Smooth muscle cell of the brain vasculature (primary cell): ENCODE results near the gene RMI2.

Experiments
- DNase-seq: peaks from one replicate; pipeline ENCODE4 v3.0.0-alpha.2; 2012; ENCODE audit warnings: low read depth, low spot score

The RMI2 gene

DNA sequence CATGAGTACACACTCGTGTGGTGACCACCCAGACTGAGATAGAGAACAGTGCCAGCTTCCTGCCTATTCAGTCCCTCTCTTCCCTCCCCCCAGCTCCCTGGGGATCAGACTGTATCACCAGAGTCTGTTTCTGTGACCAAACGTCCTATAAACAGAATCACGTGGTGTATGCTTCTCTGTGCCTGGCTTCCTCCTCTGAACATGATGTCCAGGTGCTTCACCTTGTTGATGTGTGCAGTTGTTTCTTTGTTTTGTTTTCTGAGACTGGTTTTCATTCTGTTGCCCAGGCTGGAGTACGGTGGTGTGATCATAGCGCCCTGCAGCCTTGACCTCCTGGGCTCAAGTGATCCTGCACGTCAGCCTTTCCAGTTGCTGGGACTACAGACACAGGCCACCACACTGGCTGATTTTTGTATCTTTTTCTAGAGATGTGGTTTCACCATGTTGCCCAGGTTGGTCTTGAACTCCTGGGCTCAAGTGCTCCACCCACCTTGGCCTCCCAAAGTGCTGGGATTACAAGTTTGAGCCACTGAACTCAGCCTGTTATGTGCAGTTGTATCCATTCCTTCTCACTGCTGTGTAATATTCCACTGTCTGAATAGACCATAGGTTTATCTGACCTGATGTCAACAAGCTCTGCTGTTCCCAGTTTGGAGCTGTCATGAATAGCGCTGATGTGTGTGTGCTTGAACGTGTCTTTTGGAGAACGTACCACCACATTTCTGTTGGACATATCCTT lies 35.2 kb upstream of the RMI2 start:
- no peak for DNase-seq

DNA sequence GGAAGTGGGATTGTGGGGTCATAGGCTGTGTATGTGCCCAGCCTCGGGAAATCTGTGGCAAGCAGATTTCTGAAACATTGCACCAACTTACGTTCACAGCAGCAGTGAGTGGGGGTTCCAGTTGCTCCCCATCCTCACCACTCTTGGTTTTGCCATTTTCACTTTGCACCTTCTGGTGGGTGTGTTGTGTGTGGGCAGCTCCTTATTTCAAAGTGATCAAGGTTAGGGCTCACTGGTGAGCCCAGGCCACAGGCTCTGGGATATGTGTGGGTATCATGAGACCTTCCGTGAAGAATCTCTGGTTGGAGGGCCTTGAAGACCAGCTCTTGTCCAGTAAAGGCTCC lies 34.7 kb upstream of the RMI2 start:
- no peak for DNase-seq

DNA sequence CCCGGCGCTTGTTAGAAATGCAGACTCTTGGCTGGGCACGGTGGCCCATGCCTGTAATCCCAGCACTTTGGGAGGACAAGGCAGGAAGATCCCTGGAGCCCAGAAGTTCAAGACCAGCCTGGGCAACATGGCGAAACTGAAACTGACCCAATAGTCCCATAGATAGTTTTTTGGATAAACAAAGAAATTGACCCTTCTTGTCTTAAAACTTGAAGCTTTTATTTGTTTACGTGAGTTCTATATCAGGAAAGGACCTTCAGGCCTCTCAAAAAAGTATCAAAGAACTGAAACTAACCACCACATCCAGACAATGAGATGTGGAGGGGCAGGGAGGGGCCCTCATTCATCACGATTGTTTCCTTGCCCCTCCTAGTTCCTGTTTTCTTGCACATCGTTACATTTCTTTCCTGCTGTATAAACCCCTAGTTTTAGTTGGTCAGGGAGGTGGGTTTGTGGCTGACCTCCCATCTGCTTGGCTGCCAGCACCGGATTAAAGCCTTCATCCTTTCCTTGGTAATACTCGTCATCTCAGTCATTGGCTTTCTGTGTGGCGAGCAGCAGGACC lies 34.2 kb upstream of the RMI2 start:
- no peak for DNase-seq

DNA sequence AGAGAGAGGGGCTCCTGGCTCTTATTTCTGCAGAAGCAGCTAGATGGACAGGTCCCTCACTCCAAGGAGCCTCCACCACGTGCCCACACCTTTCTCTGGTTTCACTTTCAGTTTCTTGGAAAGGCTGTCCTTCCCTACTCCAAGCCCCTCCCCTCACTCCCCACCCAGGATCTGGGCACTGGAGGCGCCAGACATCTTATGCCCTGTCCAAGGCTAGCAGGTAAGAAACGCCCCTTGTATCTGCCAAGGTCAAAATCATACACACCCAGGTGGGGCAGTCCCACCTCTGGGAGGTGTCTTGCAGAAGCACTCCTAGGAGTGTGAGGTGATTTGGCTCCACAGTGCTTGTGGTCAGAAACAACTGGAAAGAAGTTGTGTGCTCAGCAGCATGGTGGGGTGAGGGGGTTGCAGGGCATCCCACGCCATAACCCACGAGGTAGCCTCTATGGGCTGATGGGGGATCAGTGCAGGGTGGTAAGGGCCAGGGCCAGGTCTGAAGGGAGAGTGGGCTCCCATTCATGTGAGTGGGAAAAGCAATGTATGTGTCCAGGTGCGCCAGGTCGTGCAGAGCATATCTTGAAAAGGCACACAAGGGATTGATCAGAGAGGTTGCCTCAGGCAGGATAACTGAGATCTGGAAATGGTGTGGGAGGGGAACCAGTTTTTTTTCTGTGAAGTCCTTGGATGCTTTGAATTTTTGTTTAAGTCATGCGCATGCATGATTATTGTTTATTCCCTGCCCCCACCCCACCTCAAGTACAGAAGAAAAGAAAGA lies 32.4 kb upstream of the RMI2 start:
- DNase-seq = no peak

DNA sequence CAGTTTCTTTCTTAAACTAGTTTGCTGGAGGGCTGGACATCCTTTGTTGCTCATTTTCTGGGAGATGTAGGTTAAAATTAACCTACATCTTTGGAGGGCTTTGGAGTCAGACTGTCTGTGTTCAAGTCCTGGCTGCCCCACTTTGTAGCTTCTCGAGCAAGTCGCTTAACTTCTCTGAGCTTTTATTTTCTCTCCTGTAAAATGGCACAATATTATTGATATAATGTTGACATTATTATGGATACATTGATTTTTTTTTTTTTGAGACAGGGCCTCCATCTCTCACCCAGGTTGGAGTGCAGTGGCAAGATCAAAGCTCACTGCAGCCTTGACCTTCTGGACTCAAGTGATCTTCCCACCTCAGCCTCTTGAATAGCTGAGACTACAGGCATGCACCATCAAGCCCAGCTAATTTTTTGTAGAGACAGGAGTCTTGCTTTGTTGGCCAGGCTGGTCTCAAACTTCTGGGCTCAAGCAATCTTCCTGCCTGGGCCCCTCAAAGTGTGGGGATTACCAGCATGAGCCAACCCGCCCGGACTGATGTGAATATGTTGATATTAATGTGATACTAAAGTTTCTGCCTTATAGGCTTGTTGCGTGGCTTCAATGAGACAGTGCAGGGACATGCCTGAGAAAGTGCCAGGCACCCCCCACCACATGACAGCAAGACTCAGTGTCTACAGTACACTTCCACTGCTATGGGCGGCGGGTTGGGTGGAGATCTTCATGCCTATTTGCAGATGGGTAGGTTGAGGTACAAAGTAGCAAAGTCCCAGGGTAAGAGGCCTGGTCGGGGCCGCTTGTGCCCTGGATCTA lies 31.6 kb upstream of the RMI2 start:
- DNase-seq = no peak

DNA sequence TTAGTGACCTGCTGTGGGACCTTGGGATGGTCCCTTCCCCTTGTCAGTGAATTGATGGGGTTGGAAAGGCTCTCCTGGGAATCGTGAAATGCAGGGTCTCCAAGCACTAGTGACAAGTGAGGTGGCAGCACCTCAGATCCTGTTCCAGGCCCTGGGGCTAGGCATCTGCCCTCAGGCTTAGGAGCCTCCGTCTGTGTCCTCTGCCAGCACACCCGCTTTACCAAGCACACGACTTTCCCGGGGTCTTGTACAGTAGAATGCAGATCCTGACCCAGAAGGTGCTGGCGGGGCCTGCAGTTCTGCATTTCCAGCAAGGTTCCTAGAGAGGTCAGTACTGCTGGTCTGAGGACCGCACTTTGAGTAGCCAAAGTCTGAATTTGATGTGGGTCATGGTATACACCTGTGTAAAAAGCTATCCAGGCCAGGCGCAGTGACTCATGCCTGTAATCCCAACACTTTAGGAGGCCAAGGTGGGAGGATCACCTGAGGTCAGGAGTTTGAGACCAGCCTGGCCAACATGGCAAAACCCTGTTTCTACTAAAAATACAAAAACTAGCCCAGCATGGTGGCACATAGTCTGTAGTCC lies 30.9 kb upstream of the RMI2 start:
- DNase-seq = no peak

DNA sequence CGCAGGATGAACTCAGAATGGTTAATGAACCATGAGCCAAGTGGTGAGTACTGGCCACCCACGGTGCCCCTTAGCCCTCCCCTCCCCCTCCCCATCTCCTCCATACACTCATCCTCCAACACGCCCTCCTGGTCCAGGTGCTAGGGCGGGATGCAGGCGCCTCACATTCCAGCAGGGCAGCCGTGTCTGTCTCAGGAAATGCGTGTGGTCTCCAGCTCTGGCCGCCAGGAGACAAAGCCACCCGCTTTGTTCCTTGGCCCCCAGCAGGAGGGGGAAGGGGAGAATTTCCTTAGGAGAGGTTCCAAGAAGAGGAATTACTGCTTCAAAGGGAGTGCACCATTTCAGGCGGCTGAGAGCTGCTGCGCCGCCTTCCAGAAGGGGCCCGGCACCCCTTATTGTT lies 29.7 kb upstream of the RMI2 start:
- peak; percentile 74 for DNase-seq

DNA sequence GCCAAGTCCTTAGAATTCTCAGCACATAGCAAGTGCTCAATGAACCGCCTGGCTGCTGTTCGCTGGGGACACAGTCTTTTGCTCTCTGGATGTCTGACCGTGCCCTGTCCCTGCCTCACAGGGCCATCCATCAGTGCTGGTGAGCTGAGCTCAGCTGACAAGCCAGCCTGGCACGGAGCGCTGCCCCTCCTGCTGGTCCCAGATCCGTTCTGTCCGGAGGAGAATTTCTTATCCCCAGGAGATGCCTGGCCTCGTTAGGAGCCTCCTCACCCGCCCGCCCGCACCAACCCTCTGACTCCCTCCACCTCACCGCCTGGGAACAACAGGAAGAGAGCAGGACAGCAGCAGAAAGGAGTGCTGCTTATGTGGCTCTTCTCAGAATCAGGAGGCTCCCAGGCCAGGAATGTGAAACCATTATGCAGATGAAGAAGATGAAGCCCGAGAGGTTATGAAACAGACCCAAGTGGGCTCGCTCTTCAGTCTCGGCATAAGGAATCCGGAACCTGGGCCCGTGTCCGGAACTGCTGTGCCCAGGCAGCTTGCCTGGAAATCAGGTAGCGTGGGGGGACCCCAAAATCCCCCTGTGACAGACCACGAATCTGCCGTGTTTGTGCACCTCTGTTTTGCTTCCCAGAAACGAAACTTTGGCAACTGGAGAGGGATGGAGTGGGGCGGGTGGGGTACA lies 28.8 kb upstream of the RMI2 start:
- DNase-seq = no peak

DNA sequence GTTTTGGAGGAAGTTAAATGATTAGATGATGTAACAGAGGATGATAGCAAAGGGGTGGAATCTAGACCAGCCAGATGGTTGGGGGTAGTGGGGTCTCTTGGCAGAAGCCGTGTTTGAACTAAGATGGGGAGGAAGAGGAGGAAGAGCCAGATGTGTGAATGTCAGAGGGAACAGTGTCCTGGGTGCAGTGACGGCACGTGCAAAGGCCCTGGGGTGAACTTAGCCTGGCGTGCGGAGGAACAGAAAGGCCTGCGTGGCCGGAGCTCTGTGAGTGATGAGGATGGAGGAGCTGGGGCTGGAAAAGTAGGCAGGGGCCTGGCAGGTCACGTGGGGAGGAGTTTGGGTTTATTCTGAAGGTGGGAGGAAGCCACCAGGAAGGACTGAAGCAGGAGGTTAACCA lies 26.4 kb upstream of the RMI2 start:
- DNase-seq = no peak

DNA sequence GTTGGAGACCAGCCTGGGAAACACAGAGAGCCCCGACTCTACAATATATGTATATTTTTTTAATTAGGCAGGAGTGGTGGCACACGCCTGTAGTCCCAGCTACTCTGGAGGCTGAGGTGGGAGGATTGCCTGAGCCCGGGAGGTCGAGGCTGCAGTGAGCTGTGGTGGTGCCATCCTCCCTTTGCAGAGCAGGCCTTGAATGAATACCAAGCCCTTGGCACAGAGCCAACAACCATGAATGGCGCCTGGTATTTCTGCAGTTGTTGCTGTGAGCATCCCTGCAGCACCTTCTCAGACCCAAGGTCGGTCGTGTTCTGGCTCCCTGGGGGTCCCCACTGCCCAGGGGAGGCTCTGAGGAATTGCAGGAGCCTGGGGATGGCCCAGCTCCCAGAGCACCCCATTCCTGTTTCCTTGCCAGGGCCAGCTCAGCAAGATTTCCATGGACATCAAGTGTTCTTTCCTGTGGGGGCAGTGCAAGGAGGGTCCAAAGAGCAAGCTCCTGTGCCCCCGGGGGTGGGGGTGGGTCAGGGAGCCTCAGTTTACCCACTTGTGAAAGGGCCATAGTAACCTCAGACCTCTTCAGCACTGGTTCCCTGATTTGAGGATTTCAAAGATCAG lies 25.6 kb upstream of the RMI2 start:
- DNase-seq = no peak

DNA sequence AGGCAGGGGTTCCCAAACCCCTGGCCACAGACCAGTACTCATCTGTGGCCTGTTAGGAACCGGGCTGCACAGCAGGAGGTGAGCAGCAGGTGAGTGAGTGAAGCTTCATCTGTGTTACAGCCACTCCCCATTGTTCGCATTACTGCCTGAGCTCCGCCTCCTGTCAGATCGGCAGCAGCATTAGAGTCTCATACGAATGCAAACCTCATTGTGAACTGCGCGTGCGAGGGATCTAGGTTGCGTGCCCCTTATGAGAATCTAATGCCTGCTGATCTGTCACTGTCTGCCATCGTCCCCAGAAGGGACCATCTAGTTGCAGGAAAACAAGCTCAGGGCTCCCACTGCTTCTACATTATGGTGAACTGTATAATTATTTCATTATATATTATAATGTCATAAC lies 25.1 kb upstream of the RMI2 start:
- no peak for DNase-seq

DNA sequence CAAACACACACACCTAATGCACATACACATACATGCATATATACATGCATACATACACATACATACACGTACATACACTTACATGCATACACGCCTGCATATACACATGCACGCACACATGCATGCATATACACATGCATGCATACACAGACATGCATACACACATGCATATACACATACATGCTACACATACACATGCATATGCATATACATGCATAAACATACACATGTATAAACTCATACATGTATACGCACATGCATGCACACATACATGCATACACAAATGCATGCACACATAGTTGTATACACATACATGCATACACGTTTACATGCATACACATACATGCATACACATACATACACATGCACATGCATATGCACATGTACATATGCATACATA lies 23.6 kb upstream of the RMI2 start:
- no peak for DNase-seq

DNA sequence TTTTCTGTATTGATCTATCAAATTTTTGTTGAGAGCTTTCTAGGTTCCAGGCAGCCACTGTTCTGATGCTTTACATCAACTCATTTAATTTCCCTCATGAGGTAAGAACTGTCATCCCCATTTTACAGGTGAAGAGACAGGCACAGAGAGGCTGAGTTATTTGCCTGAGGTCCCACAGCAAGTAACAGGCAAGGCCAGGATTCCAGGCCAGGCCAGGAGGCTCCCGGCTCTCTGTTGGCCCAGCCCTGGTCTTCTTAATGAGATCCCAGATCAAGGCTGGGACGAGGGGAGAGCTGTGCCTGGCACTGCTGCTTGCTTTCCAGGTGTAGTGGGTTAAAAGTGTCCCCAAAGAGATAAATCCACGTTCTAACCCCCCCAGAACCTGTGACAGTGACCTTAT lies 22.4 kb upstream of the RMI2 start:
- no peak for DNase-seq

DNA sequence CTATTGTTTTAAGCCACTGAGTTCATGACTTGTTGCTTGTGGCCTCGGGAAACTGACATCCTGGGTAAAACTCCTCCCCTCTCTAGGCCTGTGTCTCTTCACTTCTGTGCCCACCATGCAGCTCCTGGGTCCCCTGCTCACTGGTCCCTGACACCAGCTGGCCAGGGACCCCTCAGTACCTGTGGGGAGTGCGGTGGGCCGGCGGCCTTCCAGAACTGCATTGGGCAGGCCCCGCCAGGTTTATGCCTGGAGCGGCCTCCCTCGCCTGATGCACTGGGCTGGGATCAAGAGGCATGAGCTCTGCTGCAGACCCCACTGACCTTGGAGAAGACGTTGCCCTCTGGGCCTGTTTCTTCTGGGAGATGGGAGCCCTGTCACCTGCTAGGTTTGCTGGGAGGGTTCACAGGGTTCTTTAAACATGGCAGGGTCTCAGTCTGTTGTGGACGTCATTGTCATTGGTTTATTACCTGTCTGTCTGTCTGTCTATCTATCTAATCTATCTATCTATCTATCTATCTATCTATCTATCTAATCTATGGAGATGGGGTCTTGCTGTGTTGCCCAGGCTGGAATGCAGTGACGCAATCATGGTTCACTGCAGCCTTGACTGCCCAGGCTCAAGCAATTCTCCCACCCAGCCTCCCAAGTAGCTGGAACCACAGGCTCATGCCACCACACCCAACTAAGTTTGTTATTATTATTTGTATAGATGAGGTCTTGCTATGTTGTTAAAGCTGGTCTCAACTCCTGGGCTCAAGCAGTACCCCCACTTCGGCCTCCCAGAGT lies 21.5 kb upstream of the RMI2 start:
- no peak for DNase-seq

DNA sequence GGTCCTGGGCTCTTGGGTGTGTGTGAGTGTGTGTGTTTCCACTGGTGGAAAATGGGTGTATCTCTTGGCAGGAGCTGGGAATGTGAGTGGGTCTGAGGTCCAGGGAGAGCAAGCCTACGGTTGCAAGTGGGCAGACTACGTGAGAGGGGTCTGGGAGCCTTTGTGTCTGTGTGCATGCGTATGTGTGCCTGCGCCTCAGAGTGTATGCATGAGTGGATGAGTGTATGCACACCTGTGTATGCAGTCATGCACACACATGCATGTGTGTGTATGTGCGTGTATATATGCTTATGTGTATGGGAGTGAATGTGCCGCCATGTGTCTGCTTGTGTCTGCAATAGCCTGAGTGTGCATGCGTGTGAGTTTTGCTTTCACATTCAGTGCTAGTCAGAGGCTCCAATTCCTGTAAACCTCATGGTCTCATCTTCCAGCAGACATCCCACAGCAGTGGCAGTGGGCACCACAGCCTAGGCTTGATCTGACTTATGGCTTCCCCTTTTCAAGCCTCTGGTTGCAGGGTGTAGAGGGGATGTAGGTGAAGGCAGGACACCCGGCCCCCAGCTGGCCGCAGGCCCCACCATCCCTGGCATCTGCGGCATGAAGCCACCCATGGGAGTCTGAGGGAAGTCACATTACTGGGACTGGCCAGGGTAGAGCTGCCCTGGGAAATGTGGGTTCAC lies 19.7 kb upstream of the RMI2 start:
- no peak for DNase-seq

DNA sequence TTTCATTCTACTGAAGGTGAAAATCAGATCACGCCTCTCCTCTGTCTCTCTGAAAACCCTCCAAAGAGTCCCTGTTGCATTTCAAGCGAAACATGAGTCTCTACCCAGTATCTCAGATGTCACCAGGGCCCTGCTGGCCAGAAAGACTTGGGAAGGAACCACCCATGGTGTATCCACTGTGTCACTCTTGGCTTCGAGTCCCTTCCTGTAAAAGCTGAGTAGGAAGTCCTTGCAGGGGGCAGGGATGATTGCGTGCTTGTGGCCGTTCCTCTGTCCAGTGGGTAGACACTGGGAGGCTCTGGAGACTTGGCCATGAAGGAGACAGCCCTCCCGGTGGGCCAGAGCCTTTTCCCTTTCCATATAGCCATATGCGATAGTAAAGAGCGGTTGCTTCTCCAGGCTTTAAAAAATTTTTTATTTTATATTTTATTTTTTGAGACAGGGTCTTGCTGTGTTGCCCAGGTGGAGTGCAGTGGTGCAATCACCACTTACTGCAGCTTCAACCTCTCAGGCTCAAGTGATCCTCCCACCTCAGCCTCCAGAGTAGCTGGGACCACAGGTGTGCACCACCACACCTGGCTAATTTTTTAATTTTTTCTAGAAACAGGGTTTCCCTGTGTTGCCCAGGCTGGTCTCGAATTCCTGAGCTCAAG lies 19.0 kb upstream of the RMI2 start:
- no peak for DNase-seq

DNA sequence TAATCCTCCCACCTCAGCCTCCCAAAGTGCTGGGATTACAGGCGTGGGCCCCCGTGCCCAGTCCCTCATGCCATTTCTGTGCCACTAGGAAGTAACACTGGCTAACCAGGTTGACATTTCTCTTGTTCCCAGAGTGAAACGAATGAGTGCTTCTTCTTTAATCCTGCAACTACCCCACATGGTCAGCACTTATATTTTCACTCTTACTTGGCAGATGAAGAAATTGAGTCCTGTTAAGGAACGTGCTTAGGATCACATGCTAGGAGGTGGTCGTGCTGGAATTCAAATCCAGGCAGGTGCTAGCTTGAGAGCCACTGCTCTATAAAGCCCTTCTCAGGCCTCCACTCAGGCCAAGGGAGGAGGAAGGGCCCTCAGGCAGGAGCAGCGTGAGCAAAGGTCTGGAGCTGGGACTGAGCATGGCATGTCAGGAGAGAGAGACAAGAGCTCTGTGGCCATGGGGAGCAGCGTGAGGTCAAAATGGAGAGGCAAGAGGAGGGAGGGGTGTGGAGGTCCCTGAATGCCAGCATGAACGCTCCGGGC lies 18.5 kb upstream of the RMI2 start:
- DNase-seq = no peak

DNA sequence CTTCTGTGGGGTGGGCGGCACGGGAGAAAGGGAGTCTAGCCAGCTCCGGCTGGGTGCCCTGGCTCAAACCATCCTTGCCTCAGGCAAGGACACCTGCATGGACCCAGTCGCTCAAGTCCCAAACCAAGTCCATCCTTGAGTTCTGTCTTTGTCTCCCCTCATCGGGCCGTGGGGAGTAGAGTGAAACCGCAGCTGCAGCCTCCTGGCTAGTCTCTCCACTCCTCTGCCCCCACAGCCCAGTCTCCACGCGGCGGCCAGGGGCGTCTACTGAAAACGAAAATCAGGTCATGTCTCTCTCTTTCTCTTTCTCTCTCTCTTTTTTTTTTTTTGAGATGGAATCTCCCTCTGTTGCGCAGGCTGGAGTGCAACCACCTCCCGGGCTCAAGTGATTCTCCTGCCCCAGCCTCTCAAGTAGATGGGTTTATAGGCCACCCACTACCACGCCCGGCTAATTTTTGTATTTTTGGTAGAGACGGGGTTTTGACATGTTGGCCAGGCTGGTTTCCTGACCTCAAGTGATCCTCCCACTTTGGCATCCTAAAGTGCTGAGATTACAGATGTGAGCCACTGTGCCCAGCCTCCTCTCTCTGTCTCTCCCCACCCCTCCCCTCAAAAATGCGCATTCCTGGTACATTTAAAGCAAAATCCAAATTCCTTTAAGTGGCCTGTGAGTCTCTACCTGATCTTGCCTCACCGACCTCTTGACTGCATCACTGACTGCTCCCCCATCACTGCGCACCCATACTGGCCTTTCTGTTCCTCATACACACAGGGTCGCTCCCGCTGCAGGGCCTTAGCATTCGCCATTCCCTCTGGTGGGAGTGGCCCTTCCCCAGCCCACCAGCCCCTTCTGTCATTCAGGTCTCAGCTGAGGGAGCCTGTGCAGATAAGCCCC lies 17.7 kb upstream of the RMI2 start:
- no peak for DNase-seq
